Body of pancreas (tissue), 4 donors: ENCODE measurements around the gene PKP3. TPM values are rescaled to one million over a fixed set of nuclear protein-coding genes. Genes with fewer than 3 reads are reported as not detected.

ENCODE experiments used
- ATAC-seq: fragments of 150-250 bp; one replicate; pipeline ENCODE4 v1.9.1; 2016
- DNase-seq, 4 donors: peaks; one replicate each; pipeline ENCODE4 v3.0.0-alpha.2; 2019
- H3K27ac ChIP-seq, 4 donors: fragments of 200-600 bp; sonication (generic); 1 replicate in 3 of 4; 2 replicates in 1 of 4; pipeline versions ENCODE4 v1.5.1 to v1.6.1; 2016 to 2019; ENCODE audit warnings: mild to moderate bottlenecking in 1 of 4, mixed read lengths in 1 of 4, moderate library complexity in 1 of 4
- H3K27me3 ChIP-seq, 2 donors: fragments of 200-600 bp; sonication (generic); one replicate each; pipeline ENCODE4 v1.6.0; 2016; ENCODE audit warnings: mild to moderate bottlenecking in 1 of 2
- H3K36me3 ChIP-seq, 2 donors: fragments of 200-600 bp; sonication (generic); replicated peaks in 1 of 2; 2 replicates each; pipeline ENCODE4 v1.5.1; 2016; ENCODE audit warnings: low read depth in 2 of 2; ENCODE audit not compliant: insufficient read depth in 1 of 2
- H3K4me1 ChIP-seq: fragments of 200-600 bp; sonication (generic); one replicate; pipeline ENCODE4 v1.6.0; 2016
- H3K4me3 ChIP-seq, 2 donors: fragments of 200-600 bp; sonication (generic); 1 replicate in 1 of 2; 2 replicates in 1 of 2; pipeline ENCODE4 v1.5.1; 2016 to 2019
- H3K9me3 ChIP-seq, 3 donors: fragments of 200-600 bp; sonication (generic); 1 replicate in 2 of 3; 2 replicates in 1 of 3; pipeline ENCODE4 v1.5.1; 2016
- POLR2A ChIP-seq, 3 donors: fragments of 450-650 bp; IDR thresholded peaks; one replicate each; pipeline ENCODE4 v1.6.1; 2016; ENCODE audit warnings: antibody characterized with exemption in 3 of 3, mild to moderate bottlenecking in 2 of 3
- WGBS, 2 donors: methylation state at CpG; one replicate each; pipeline ENCODE4 v1.1.5; 2017; 5-methylcytosine and 5-hydroxymethylcytosine counted together
- intact Hi-C: fragments of 100-400 bp; cut with DNase I; formaldehyde crosslinking; loops from one replicate; pipeline ENCODE4 v1.15.1; 2023
- total RNA-seq, 2 donors: library from RNA; depleted of rRNA; stranded (reverse); fragments of >200 nt; gene quantifications; one replicate each; pipeline ENCODE4 v1.1.0, GENCODE V29; 2016
- TF ChIP-seq, protein P1 (sequence below), 7 experiments: fragments of 450-650 bp in 4 of 7; fragments of 200-600 bp in 3 of 7; sonication (generic) in 3 of 7; IDR thresholded peaks; one replicate each; pipeline ENCODE4 v1.5.1; 2016 to 2019; ENCODE audit warnings: antibody characterized with exemption in 7 of 7

The PKP3 gene
- total RNA-seq, 2 donors from 2014 or later: 46.2 to 48.8 TPM

DNA sequence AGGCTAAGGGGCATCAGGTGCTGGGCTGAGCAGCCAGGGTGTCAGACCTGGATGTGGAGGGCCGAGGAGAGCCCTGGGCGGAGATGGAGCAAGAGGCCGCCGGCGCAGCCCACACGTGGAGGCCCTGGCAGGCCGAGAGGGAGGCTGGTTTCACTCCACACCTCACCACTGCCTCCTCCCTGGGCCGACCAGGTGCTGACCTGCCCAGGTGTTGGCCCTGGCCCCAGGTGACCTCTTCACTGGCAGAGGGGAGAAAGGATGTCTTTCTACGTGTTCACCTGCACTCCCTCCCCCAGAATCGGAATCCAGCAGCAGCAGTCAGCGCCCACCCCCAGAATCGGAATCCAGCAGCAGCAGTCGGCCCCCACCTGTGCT lies 47.0 kb downstream of the PKP3 start:
- TF ChIP-seq POLR2A (IDR thresholded peaks at IDR 0.05): no peak
- TF ChIP-seq, protein P1, sequence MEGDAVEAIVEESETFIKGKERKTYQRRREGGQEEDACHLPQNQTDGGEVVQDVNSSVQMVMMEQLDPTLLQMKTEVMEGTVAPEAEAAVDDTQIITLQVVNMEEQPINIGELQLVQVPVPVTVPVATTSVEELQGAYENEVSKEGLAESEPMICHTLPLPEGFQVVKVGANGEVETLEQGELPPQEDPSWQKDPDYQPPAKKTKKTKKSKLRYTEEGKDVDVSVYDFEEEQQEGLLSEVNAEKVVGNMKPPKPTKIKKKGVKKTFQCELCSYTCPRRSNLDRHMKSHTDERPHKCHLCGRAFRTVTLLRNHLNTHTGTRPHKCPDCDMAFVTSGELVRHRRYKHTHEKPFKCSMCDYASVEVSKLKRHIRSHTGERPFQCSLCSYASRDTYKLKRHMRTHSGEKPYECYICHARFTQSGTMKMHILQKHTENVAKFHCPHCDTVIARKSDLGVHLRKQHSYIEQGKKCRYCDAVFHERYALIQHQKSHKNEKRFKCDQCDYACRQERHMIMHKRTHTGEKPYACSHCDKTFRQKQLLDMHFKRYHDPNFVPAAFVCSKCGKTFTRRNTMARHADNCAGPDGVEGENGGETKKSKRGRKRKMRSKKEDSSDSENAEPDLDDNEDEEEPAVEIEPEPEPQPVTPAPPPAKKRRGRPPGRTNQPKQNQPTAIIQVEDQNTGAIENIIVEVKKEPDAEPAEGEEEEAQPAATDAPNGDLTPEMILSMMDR (IDR thresholded peaks at IDR 0.05): no peak
- Histone ChIP-seq H3K9me3 (no peaks in the 10 kb centered on the region), H3K27ac (no peak overlapping the region), H3K4me3 (peak overlapping the region; percentile 9 to 49), H3K36me3 (no peaks in the 10 kb centered on the region), H3K4me1 (peaks cover 20% of the 10 kb centered on the region), H3K27me3 (no peaks in the 10 kb centered on the region)
- 46 to 60% methylated on average over 2 to 13 of the region's 13 CpGs for WGBS, 2 donors
- intact Hi-C loops: no loop called here
- DNase-seq (peak in 1 of 4 donors; percentile 39), ATAC-seq (peak; percentile 5)

DNA sequence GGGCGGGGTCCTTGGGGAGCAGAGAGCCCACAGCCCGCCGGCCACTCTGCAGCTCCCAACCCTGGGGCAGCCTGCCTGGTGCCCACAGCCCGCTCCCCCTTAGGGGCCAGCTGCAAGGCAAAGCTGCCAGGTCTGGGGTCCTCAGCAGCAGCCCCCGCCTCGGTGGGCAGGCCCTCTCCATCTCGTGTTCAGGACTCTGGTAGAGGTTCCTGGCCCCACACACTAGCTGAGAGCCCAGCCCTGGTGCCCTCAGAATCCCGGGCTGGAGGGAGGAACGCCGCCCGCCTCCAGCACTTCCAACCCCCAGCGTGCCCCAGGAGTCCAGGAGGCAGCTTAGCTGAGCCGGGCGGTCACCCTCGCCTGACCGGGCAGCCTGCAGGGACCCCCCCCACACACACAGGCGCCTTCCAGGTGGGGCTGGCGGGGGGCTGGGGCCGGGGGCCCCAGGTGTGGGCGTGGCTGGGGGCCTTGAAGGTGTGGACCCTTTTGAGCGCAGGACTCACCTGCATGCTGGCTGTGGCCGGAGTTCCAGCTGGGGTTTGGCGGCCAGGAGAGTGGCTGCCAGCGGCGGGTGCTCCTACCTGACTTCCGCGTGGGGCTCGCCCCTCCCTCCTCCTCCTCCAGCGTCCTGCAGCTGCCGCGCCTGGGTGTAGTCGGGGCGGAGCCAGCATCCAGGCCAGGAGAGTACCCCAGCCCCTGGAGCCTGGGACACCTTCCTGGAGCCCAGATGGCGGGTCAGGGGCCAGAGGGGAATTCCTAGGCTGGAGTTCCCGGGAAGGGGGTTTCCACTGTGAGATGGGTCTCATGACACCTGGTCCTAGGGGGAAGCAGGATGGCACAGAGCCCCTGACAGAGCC lies 47.6 kb downstream of the PKP3 start, which contains the start of gene ANO9:
ANO9 (minus strand) TSS at position 594 of the 857 bp plus-strand sequence; CDS start at position 509, 85 bp downstream.
- TF ChIP-seq, protein P1 (IDR thresholded peaks at IDR 0.05): no peak
- TF ChIP-seq POLR2A (IDR thresholded peaks at IDR 0.05): peak in 2 of 3 donors; percentile 24 to 31
- no peaks in the 10 kb centered on the region for H3K36me3 ChIP-seq
- intact Hi-C loops: no loop called here
- H3K4me3 ChIP-seq: peak within 1 kb of the TSS; percentile 9 to 49
- no peaks in the 10 kb centered on the region for H3K9me3 ChIP-seq
- ATAC-seq (peak; percentile 80), DNase-seq (peak; percentile 75 to 83 (median 82))
- peak within 1 kb of the TSS in 3 of 4 donors; percentile 17 to 32 (median 24) for H3K27ac ChIP-seq
- H3K4me1 ChIP-seq: peaks cover 20% of the 10 kb centered on the region
- H3K27me3 ChIP-seq: no peaks in the 10 kb centered on the region
- WGBS, 2 donors: 0 to 11% methylated on average over 2 to 35 of the region's 35 CpGs

DNA sequence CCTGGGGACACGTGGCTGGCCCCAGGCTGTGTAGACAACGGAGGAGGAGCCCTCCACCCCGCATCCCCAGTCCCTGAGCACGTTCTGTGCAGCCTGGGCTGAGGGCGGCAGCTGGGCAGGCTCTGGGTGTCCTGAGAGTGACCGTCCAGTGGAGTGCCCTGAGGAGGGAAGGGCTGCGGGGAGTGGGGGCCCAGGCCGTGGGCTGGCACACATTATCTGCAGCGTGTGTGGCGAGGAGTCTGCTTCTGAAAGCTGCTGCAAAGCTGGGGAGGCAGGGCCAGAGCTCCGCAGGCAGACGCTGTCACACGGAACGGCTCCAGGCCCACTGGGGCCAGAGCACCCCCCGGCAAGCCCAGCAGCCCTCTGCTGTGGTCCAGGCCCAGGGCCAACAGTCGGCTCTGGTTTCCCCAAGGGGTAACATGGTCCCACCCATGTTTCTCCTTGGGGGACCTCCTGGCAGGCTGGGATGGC lies 48.6 kb downstream of the PKP3 start:
- DNase-seq (no peak), ATAC-seq (no peak)
- no peak for TF ChIP-seq POLR2A (IDR thresholded peaks at IDR 0.05)
- TF ChIP-seq, protein P1 (IDR thresholded peaks at IDR 0.05): no peak
- Histone ChIP-seq H3K4me1 (peaks cover 22% of the 10 kb centered on the region), H3K4me3 (no peak overlapping the region), H3K27me3 (no peaks in the 10 kb centered on the region), H3K27ac (no peak overlapping the region), H3K9me3 (no peaks in the 10 kb centered on the region), H3K36me3 (no peaks in the 10 kb centered on the region)
- intact Hi-C loops: no loop called here
- 52% methylated on average over 16 of the region's 16 CpGs; no CpG with 5 or more reads in 1 of the 2 donors for WGBS, 2 donors

DNA sequence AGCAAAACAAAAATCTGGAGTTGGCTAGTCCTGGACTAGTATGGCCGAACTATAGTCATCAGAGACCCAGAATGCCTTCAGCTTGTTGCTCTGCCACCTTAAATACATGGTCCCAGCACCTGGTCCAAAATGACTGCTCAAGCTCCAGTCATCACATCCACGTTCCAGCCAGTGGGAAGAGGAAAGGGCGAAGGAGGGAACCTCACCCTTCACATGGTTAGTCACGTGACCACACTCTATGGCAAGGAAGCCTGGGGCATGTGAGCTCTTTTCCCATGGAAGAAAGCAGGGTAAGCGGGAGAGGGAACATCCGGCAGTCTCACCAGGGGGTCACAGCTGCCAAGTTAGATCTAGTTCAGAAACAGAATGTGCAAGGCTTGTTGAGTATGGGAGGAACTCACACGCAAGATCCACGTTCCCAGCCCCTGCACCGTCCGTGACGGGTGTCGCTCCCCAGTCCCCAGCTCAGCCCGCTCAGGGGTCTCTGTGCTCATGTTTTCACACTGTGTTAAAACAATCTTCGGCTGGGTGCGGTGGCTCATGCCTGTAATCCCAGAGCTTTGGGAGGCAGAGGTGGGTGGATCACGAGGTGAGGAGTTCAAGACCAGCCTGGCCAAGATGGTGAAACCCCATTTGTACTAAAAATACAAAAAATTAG lies 49.7 kb downstream of the PKP3 start:
- DNase-seq: no peak
- peak overlapping the region in 1 of 4 donors; percentile 48 for H3K27ac ChIP-seq

More for the DNA sequence above, 49.7 kb downstream of the PKP3 start:
- TF ChIP-seq POLR2A (IDR thresholded peaks at IDR 0.05): no peak
- TF ChIP-seq, protein P1 (IDR thresholded peaks at IDR 0.05): no peak
- intact Hi-C loops: no loop called here
- no peaks in the 10 kb centered on the region for H3K27me3 ChIP-seq
- WGBS, 2 donors: 72 to 79% methylated on average over 16 of the region's 16 CpGs
- H3K9me3 ChIP-seq: no peaks in the 10 kb centered on the region
- H3K36me3 ChIP-seq: no peaks in the 10 kb centered on the region
- ATAC-seq: no peak
- no peak overlapping the region for H3K4me3 ChIP-seq
- H3K4me1 ChIP-seq: peaks cover 30% of the 10 kb centered on the region
